VCaP (cell line): ENCODE measurements around the gene FHIT.

Source experiments
- H3K27ac ChIP-seq: fragments of 450-650 bp; 2 replicates; pipeline ENCODE4 v1.5.1; 2017
- CTCF ChIP-seq: fragments of 450-650 bp; conservative IDR thresholded peaks from 2 replicates; pipeline ENCODE4 v1.5.1; 2017; ENCODE audit warnings: mild to moderate bottlenecking, moderate library complexity

FHIT gene

GRCh38 chr3:60812502-60812901 lies 438.8 kb downstream of the FHIT start:
- no peak for TF ChIP-seq CTCF
- H3K27ac ChIP-seq = no peak overlapping the region

- TF ChIP-seq CTCF = no peak
- H3K27ac ChIP-seq = no peak overlapping the region
Measured at GRCh38 chr3:60810881-60811280, 440.4 kb downstream of the FHIT start.

GRCh38 chr3:60809857-60810610 lies 441.2 kb downstream of the FHIT start:
- TF ChIP-seq CTCF = no peak
- H3K27ac ChIP-seq = no peak overlapping the region

GRCh38 chr3:60803216-60804173 lies 447.8 kb downstream of the FHIT start:
- TF ChIP-seq CTCF = no peak
- no peak overlapping the region for H3K27ac ChIP-seq

GRCh38 chr3:60801307-60801706 lies 449.9 kb downstream of the FHIT start:
- TF ChIP-seq CTCF = no peak
- no peak overlapping the region for H3K27ac ChIP-seq

GRCh38 chr3:60798456-60798855 lies 452.8 kb downstream of the FHIT start:
- no peak overlapping the region for H3K27ac ChIP-seq

More at GRCh38 chr3:60798456-60798855, 452.8 kb downstream of the FHIT start:
- no peak for TF ChIP-seq CTCF
